Activated CD4-positive, alpha-beta memory T cell treated with anti-CD3 and anti-CD28 coated beads, Interleukin-2, amount 10 ng/mL, durations not matched to agents 7 days and 5 days (primary cell): ENCODE results near the gene ERP44. TPM values are rescaled to one million over a fixed set of nuclear protein-coding genes. Genes with fewer than 3 reads are reported as not detected.
"Not testable (repeated sequence)": the region's sequence is repeated elsewhere in the genome, so short reads cannot be mapped to it uniquely, and the experiment has no call there.

ENCODE experiments used
- CTCF ChIA-PET: fragments of 350-600 bp; sonication (Branson Sonifier 250); formaldehyde crosslinking; loops from one replicate; lab custom pipeline; 2021; ENCODE audit warnings: antibody characterized with exemption, inconsistent platforms; lab: Charles Lee
- POLR2A ChIA-PET: fragments of 350-600 bp; sonication (Branson Sonifier 250); formaldehyde crosslinking; loops from one replicate; lab custom pipeline; 2021; ENCODE audit warnings: antibody characterized with exemption; lab: Charles Lee
- DNase-seq: peaks from one replicate; pipeline ENCODE4 v3.0.0-alpha.2; 2020
- H3K27ac Mint-ChIP-seq: one replicate; pipeline ENCODE4 v1.8.0; 2021; ENCODE audit warnings: mild to moderate bottlenecking, mixed read lengths
- H3K27me3 Mint-ChIP-seq: one replicate; pipeline ENCODE4 v1.8.0; 2021; ENCODE audit warnings: mixed read lengths
- H3K36me3 Mint-ChIP-seq: one replicate; pipeline ENCODE4 v1.8.0; 2021; ENCODE audit warnings: low read depth, mixed read lengths
- H3K4me1 Mint-ChIP-seq: one replicate; pipeline ENCODE4 v1.8.0; 2021; ENCODE audit warnings: mixed read lengths
- H3K4me3 Mint-ChIP-seq: one replicate; pipeline ENCODE4 v1.8.0; 2021; ENCODE audit warnings: mild to moderate bottlenecking, mixed read lengths
- H3K9me3 Mint-ChIP-seq: one replicate; pipeline ENCODE4 v1.8.0; 2021; ENCODE audit warnings: mixed read lengths
- total RNA-seq, 2 experiments: library from RNA; stranded (reverse); gene quantifications; one replicate each; pipeline ENCODE4 v1.2.3, GENCODE V29; 2021

The ERP44 gene
- total RNA-seq, 2 experiments from 2014 or later, result 22.3 to 23.3 TPM

- peaks cover 30% of the 10 kb centered on the region for H3K36me3 Mint-ChIP-seq
- H3K4me1 Mint-ChIP-seq, result no peaks in the 10 kb centered on the region
- peaks cover 2% of the 10 kb centered on the region for H3K9me3 Mint-ChIP-seq
- ChIA-PET POLR2A (no interaction called here), CTCF (no interaction called here)
- no peak overlapping the region for H3K27ac Mint-ChIP-seq
- no peaks in the 10 kb centered on the region for H3K27me3 Mint-ChIP-seq
- DNase-seq, result no peak
- no peak overlapping the region for H3K4me3 Mint-ChIP-seq
Observed at GRCh38 chr9:100014846-100015245, 84.0 kb downstream of the ERP44 start.

GRCh38 chr9:100013573-100013972 lies 85.2 kb downstream of the ERP44 start:
- no peak overlapping the region for H3K4me3 Mint-ChIP-seq
- ChIA-PET CTCF (interaction anchor here (1.1 to 1.7 kb wide), 3 partner anchors 32 to 293 kb away, joined by 3 to 8 read pairs (median 3); no protein-coding TSS in a partner anchor), POLR2A (no interaction called here)
- H3K9me3 Mint-ChIP-seq, result peaks cover 2% of the 10 kb centered on the region
- H3K27me3 Mint-ChIP-seq, result no peaks in the 10 kb centered on the region
- H3K36me3 Mint-ChIP-seq, result peaks cover 25% of the 10 kb centered on the region
- H3K27ac Mint-ChIP-seq, result no peak overlapping the region
- H3K4me1 Mint-ChIP-seq, result no peaks in the 10 kb centered on the region
- DNase-seq, result no peak

- POLR2A ChIA-PET, result no interaction called here
- no peaks in the 10 kb centered on the region for H3K27me3 Mint-ChIP-seq
Observed at GRCh38 chr9:100012279-100012678, 86.5 kb downstream of the ERP44 start.

GRCh38 chr9:100011062-100011681 lies 87.6 kb downstream of the ERP44 start:
- peaks cover 2% of the 10 kb centered on the region for H3K9me3 Mint-ChIP-seq
- H3K4me1 Mint-ChIP-seq, result no peaks in the 10 kb centered on the region
- H3K27ac Mint-ChIP-seq, result no peak overlapping the region
- H3K27me3 Mint-ChIP-seq, result no peaks in the 10 kb centered on the region
- CTCF ChIA-PET, result interaction anchor here (0.8 to 1.7 kb wide), 7 partner anchors 9 to 847 kb away, joined by 3 to 13 read pairs (median 3); partner anchors contain the start of gene NR4A3
- POLR2A ChIA-PET, result interaction anchor here (0.8 kb wide), 1 partner anchor 186 kb away, joined by 3 read pairs; no protein-coding TSS in a partner anchor
- H3K4me3 Mint-ChIP-seq, result no peak overlapping the region
- peak; percentile 35 for DNase-seq
- H3K36me3 Mint-ChIP-seq, result peaks cover 28% of the 10 kb centered on the region

More at GRCh38 chr9:100012279-100012678, 86.5 kb downstream of the ERP44 start:
- H3K4me3 Mint-ChIP-seq, result no peak overlapping the region
- no peak overlapping the region for H3K27ac Mint-ChIP-seq
- CTCF ChIA-PET, result interaction anchor here (0.6 to 1.3 kb wide), 3 partner anchors 10 to 744 kb away, joined by 3 to 5 read pairs (median 4); no protein-coding TSS in a partner anchor
- H3K36me3 Mint-ChIP-seq, result peaks cover 27% of the 10 kb centered on the region
- H3K4me1 Mint-ChIP-seq, result no peaks in the 10 kb centered on the region
- DNase-seq, result no peak
- peaks cover 2% of the 10 kb centered on the region for H3K9me3 Mint-ChIP-seq

DNA sequence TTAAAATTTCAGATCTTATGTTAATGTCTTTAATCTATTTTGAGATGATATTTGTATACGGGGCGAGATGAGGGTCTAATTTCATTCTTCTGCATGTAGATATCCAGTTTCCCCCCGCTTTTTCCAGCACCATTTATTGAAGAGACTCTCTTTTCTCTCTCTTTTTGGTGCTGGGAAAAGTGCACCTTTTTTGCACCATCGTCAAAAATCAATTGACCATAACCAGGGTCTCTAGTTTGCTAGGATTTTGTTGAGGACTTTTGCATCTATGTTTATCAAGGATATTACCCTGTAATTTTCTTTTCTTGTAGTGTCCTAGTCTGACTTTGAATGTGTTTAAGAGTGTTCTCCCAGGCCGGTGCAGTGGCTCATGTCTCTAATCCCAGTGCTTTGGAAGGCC lies 99.0 kb downstream of the ERP44 start:
- Mint-ChIP-seq H3K27me3 (no peaks in the 10 kb centered on the region), H3K4me3 (no peak overlapping the region), H3K27ac (no peak overlapping the region), H3K9me3 (no peaks in the 10 kb centered on the region), H3K4me1 (no peaks in the 10 kb centered on the region), H3K36me3 (peaks cover 53% of the 10 kb centered on the region)
- no peak for DNase-seq
- ChIA-PET CTCF (no interaction called here), POLR2A (no interaction called here)

- Mint-ChIP-seq H3K4me3 (no peak overlapping the region), H3K27ac (no peak overlapping the region), H3K4me1 (no peaks in the 10 kb centered on the region), H3K27me3 (no peaks in the 10 kb centered on the region), H3K9me3 (no peaks in the 10 kb centered on the region), H3K36me3 (peaks cover 56% of the 10 kb centered on the region)
- ChIA-PET CTCF (no interaction called here), POLR2A (interaction anchor here (0.9 kb wide), 1 partner anchor 12 kb away, joined by 3 read pairs; no protein-coding TSS in a partner anchor)
- DNase-seq, result no peak
Observed at GRCh38 chr9:99998866-99999265, 99.9 kb downstream of the ERP44 start.

GRCh38 chr9:99998266-99998665 lies 100.5 kb downstream of the ERP44 start:
- Mint-ChIP-seq H3K27ac (no peak overlapping the region), H3K27me3 (no peaks in the 10 kb centered on the region), H3K36me3 (peaks cover 54% of the 10 kb centered on the region), H3K4me1 (no peaks in the 10 kb centered on the region), H3K9me3 (no peaks in the 10 kb centered on the region), H3K4me3 (no peak overlapping the region)
- DNase-seq, result no peak
- ChIA-PET CTCF (no interaction called here), POLR2A (interaction anchor here (0.9 kb wide), 1 partner anchor 11 kb away, joined by 3 read pairs; no protein-coding TSS in a partner anchor)

DNA sequence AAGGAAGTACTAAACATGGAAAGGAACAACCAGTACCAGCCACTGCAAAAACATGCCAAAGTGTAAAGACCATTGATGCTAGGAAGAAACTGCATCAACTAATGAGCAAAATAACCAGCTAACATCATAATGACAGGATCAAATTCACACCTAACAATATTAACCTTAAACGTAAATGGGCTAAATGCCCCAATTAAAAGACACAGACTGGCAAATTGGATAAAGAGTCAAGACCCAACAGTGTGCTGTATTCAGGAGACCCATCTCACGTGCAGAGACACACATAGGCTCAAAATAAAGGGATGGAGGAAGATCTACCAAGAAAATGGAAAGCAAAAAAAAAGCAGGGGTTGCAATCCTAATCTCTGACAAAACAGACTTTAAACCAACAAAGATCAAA lies 108.3 kb downstream of the ERP44 start:
- POLR2A ChIA-PET, DNase-seq, CTCF ChIA-PET, H3K4me1 Mint-ChIP-seq, H3K27me3 Mint-ChIP-seq, H3K27ac Mint-ChIP-seq, H3K4me3 Mint-ChIP-seq: not testable (repeated sequence)
- Mint-ChIP-seq H3K9me3 (peaks cover 12% of the 10 kb centered on the region), H3K36me3 (peaks cover 60% of the 10 kb centered on the region)

- CTCF ChIA-PET, result interaction anchor here (2.0 kb wide), 1 partner anchor 162 kb away, joined by 5 read pairs; no protein-coding TSS in a partner anchor
- Mint-ChIP-seq H3K27ac (no peak overlapping the region), H3K36me3 (peaks cover 36% of the 10 kb centered on the region), H3K9me3 (peaks cover 12% of the 10 kb centered on the region), H3K4me1 (no peaks in the 10 kb centered on the region), H3K27me3 (no peaks in the 10 kb centered on the region), H3K4me3 (no peak overlapping the region)
- POLR2A ChIA-PET, result interaction anchor here (1.1 kb wide), 1 partner anchor 12 kb away, joined by 3 read pairs; no protein-coding TSS in a partner anchor
- no peak for DNase-seq
Observed at GRCh38 chr9:99986642-99987041, 112.2 kb downstream of the ERP44 start.

DNA sequence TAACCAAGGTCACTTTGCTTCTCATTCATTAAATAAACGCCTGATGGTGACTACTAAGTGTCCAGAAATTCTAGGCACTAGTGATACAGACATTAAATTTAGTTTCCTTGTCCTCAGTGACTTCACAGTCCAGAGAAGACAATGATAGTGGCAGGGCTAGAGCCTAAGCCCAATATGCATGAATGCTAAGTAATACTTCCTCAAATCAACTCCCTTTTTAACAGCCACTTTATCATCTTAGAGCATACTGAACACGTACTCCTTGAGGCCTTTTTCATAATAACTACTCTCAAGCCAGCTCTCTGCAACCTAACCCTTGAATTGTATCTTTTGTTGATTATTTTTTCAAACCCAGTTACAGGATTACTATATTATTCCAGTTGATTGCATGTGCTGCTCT lies 118.2 kb downstream of the ERP44 start:
- H3K4me1 Mint-ChIP-seq, result no peaks in the 10 kb centered on the region
- no peak overlapping the region for H3K4me3 Mint-ChIP-seq
- H3K9me3 Mint-ChIP-seq, result no peaks in the 10 kb centered on the region
- H3K27ac Mint-ChIP-seq, result no peak overlapping the region
- CTCF ChIA-PET, result interaction anchor here (0.9 to 1.4 kb wide), 3 partner anchors 156 to 344 kb away, joined by 3 read pairs; no protein-coding TSS in a partner anchor
- no peak for DNase-seq
- H3K36me3 Mint-ChIP-seq, result peaks cover 2% of the 10 kb centered on the region
- H3K27me3 Mint-ChIP-seq, result no peaks in the 10 kb centered on the region
- POLR2A ChIA-PET, result no interaction called here

GRCh38 chr9:99978221-99978620 lies 120.6 kb downstream of the ERP44 start:
- POLR2A ChIA-PET, result no interaction called here
- Mint-ChIP-seq H3K4me1 (no peaks in the 10 kb centered on the region), H3K9me3 (no peaks in the 10 kb centered on the region), H3K36me3 (peaks cover 13% of the 10 kb centered on the region), H3K27ac (no peak overlapping the region), H3K4me3 (no peak overlapping the region), H3K27me3 (no peaks in the 10 kb centered on the region)
- CTCF ChIA-PET, result interaction anchor here (1.1 to 1.5 kb wide), 2 partner anchors 38 to 794 kb away, joined by 3 read pairs; no protein-coding TSS in a partner anchor
- DNase-seq, result no peak

DNA sequence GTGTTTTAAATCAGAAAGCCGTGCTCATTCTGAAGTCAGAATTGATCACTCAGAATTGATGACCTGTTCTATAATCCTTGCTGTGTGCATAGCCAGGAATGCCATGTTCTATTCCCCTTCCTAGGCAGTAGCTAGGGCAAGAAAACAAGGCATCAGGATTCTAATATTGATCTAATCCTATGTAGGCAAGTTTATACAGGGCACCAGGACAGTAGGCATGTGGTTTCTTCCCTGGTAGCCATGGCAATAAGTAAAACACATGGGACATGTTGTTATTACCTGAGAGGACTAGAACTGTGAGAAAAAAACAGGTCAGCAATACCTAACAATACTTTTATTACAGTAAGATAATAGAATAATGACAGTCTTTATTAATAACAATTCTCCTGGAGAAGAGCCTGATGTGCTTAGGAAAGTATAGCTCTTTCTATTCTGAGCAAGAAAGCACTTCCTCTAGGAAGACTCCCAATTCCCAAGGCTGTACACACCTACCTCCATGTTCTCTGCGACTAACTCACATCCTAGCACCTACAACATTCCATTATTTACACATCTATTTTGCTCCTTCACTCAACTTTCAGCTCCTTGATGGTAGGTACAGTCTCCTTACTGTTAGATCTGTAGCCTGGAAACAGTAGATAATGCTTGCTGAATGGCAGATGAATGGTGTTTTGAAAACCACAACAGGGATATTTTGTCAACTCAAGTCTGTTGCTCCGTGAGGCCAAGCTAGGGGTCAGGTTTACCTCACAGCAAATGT lies 121.6 kb downstream of the ERP44 start:
- no peaks in the 10 kb centered on the region for H3K27me3 Mint-ChIP-seq
- POLR2A ChIA-PET, result interaction anchor here (0.7 kb wide), 1 partner anchor 40 kb away, joined by 3 read pairs; no protein-coding TSS in a partner anchor
- DNase-seq, result no peak
- no peaks in the 10 kb centered on the region for H3K4me1 Mint-ChIP-seq
- no peaks in the 10 kb centered on the region for H3K9me3 Mint-ChIP-seq
- no peak overlapping the region for H3K27ac Mint-ChIP-seq
- H3K36me3 Mint-ChIP-seq, result peaks cover 13% of the 10 kb centered on the region
- H3K4me3 Mint-ChIP-seq, result no peak overlapping the region
- CTCF ChIA-PET, result interaction anchor here (0.6 kb wide), 2 partner anchors 112 to 515 kb away, joined by 3 read pairs; no protein-coding TSS in a partner anchor

DNA sequence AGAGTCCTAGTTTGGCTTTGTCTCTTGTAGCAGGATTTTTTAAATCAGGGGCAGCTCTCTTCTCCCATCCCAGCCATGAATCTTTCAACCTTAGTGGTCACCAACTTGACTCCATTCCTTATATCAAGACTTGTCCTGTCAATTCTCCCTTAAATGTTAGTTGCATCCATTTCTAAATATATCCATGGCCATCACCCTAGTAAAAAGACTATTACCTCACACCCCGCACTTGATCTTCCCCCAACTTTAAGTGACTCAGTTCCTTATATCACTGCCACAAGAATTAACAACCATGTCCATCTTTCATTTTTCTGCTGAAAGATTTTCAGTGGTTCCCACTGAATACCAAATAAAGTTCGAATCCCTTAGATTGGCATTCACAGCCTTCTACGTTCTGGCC lies 125.3 kb downstream of the ERP44 start:
- POLR2A ChIA-PET, result no interaction called here
- H3K36me3 Mint-ChIP-seq, result peaks cover 24% of the 10 kb centered on the region
- no peaks in the 10 kb centered on the region for H3K4me1 Mint-ChIP-seq
- CTCF ChIA-PET, result no interaction called here
- H3K27ac Mint-ChIP-seq, result no peak overlapping the region
- no peaks in the 10 kb centered on the region for H3K27me3 Mint-ChIP-seq
- H3K4me3 Mint-ChIP-seq, result no peak overlapping the region
- no peaks in the 10 kb centered on the region for H3K9me3 Mint-ChIP-seq
- no peak for DNase-seq
